T follicular helper cell (primary cell): ENCODE data around the gene CCDC85A.

Source experiments
- DNase-seq: peaks from one replicate; pipeline ENCODE4 v3.0.0-alpha.2; 2020; ENCODE audit warnings: low read depth

The CCDC85A gene

GRCh38 chr2:56299171-56299691 is 115.4 kb downstream of the CCDC85A start:
- DNase-seq = no peak

GRCh38 chr2:56309626-56310170 is 125.9 kb downstream of the CCDC85A start:
- DNase-seq = no peak

- no peak for DNase-seq
Measured at GRCh38 chr2:56313500-56313921, 129.7 kb downstream of the CCDC85A start.

- DNase-seq = no peak
Measured at GRCh38 chr2:56314371-56314770, 130.6 kb downstream of the CCDC85A start.

- no peak for DNase-seq
Measured at GRCh38 chr2:56314796-56315195, 131.0 kb downstream of the CCDC85A start.

- DNase-seq = no peak
Measured at GRCh38 chr2:56315376-56315775, 131.6 kb downstream of the CCDC85A start.

GRCh38 chr2:56316011-56316410 is 132.2 kb downstream of the CCDC85A start:
- DNase-seq = no peak

GRCh38 chr2:56318147-56318546 is 134.4 kb downstream of the CCDC85A start:
- no peak for DNase-seq

- DNase-seq = no peak
Measured at GRCh38 chr2:56325661-56326345, 142.0 kb downstream of the CCDC85A start.

GRCh38 chr2:56326346-56326741 is 142.6 kb downstream of the CCDC85A start:
- no peak for DNase-seq

- DNase-seq = no peak
Measured at GRCh38 chr2:56331810-56332209, 148.0 kb downstream of the CCDC85A start.

- DNase-seq = no peak
Measured at GRCh38 chr2:56333812-56334485, 150.2 kb downstream of the CCDC85A start.

- DNase-seq = no peak
Measured at GRCh38 chr2:56334622-56335021, 150.8 kb downstream of the CCDC85A start.

- no peak for DNase-seq
Measured at GRCh38 chr2:56335101-56335500, 151.3 kb downstream of the CCDC85A start.

- DNase-seq = no peak
Measured at GRCh38 chr2:56337342-56337741, 153.6 kb downstream of the CCDC85A start.

- DNase-seq = no peak
Measured at GRCh38 chr2:56338232-56338631, 154.4 kb downstream of the CCDC85A start.

- DNase-seq = no peak
Measured at GRCh38 chr2:56344771-56345170, 161.0 kb downstream of the CCDC85A start.

- DNase-seq = no peak
Measured at GRCh38 chr2:56347881-56348280, 164.1 kb downstream of the CCDC85A start.

GRCh38 chr2:56348392-56349210 is 164.8 kb downstream of the CCDC85A start:
- no peak for DNase-seq

GRCh38 chr2:56357655-56358295 is 174.0 kb downstream of the CCDC85A start:
- DNase-seq = no peak

- no peak for DNase-seq
Measured at GRCh38 chr2:56361844-56362243, 178.1 kb downstream of the CCDC85A start.

GRCh38 chr2:56364902-56365301 is 181.1 kb downstream of the CCDC85A start:
- no peak for DNase-seq
